HCT116 (cell line): ENCODE results near the gene BMPER. TPM values are rescaled to one million over a fixed set of nuclear protein-coding genes. Genes with fewer than 3 reads are reported as not detected.

ENCODE experiments used
- ATAC-seq: fragments of 200-7000 bp; cut with Tn5 transposase; 2 replicates; pipeline ENCODE4 v1.9.1; 2020; ENCODE audit warnings: mild to moderate bottlenecking, moderate library complexity
- BruUV-seq: library from RNA; stranded (reverse); fragments of 400-500 nt; replicated peaks from 2 replicates; lab custom pipeline; 2021; lab: Mats Ljungman, UMichigan
- CTCF ChIA-PET: fragments of 300-600 bp; sonication (Branson Sonifier 250); formaldehyde crosslinking; loops from one replicate; lab custom pipeline; 2021; ENCODE audit warnings: antibody characterized with exemption; lab: Charles Lee
- POLR2A ChIA-PET: fragments of 300-600, 350-600 bp; sonication (Branson Sonifier 250); formaldehyde crosslinking; loops from one replicate; lab custom pipeline; 2021; ENCODE audit warnings: antibody characterized with exemption; lab: Charles Lee
- RAD21 ChIA-PET, 2 experiments: fragments of 300-600 bp; sonication (Branson Sonifier 250); formaldehyde crosslinking; loops; one replicate each; lab custom pipeline; 2023; ENCODE audit warnings: low total read pairs in 2 of 2; ENCODE audit not compliant: uncharacterized antibody in 2 of 2, unreplicated experiment in 2 of 2, low non-redundant PET in 1 of 2; lab: Charles Lee
- DNase-seq: peaks from one replicate; pipeline ENCODE4 v3.0.0-alpha.2; 2010; ENCODE audit warnings: low read depth, low spot score
- H2AFZ ChIP-seq: fragments of 200-600 bp; shearing (Covaris generic), sonication (generic); 2 replicates; pipeline ENCODE4 v1.6.1; 2017; ENCODE audit warnings: low read depth, mixed run types, mixed read lengths, antibody characterized with exemption, low read length; ENCODE audit not compliant: poor library complexity, severe bottlenecking
- H3K27ac ChIP-seq: 2 replicates; pipeline ENCODE4 v1.5.1; 2012; ENCODE audit warnings: low read depth, low read length
- H3K27me3 ChIP-seq: fragments of 200-600 bp; sonication (generic); 2 replicates; pipeline ENCODE4 v1.6.1; 2016; ENCODE audit warnings: mixed run types, low read length, mixed read lengths; ENCODE audit not compliant: insufficient read depth
- H3K36me3 ChIP-seq, 2 experiments: fragments of 200-500 bp in 1 of 2; fragments of 200-600 bp in 1 of 2; sonication (Bioruptor generic) in 1 of 2; sonication (generic) in 1 of 2; 2 replicates each; pipeline versions ENCODE4 v1.5.1 to v1.6.1; 2014 to 2016; ENCODE audit warnings: low read length in 2 of 2, inconsistent platforms in 1 of 2, mixed read lengths in 1 of 2, mixed run types in 1 of 2; ENCODE audit not compliant: insufficient read depth in 2 of 2, control insufficient read depth in 1 of 2
- H3K4me1 ChIP-seq, 2 experiments: fragments of 200-600 bp in 1 of 2; sonication (generic) in 1 of 2; 2 replicates each; pipeline versions ENCODE4 v1.5.1 to v1.6.1; 2012 to 2017; ENCODE audit warnings: low read length in 2 of 2, inconsistent platforms in 1 of 2, mild to moderate bottlenecking in 1 of 2, mixed read lengths in 1 of 2, mixed run types in 1 of 2, moderate library complexity in 1 of 2; ENCODE audit not compliant: insufficient read depth in 2 of 2, control insufficient read depth in 1 of 2
- H3K4me2 ChIP-seq: fragments of 200-600 bp; sonication (generic); 2 replicates; pipeline ENCODE4 v1.6.1; 2017; ENCODE audit warnings: mixed run types, low read length, mixed read lengths
- H3K4me3 ChIP-seq, 2 experiments: fragments of 200-600 bp in 1 of 2; sonication (generic) in 1 of 2; replicated peaks in 1 of 2; 2 replicates each; pipeline ENCODE4 v1.5.1; 2011 to 2016; ENCODE audit warnings: low read length in 2 of 2, control low read depth in 1 of 2, low read depth in 1 of 2, mild to moderate bottlenecking in 1 of 2, mixed read lengths in 1 of 2, mixed run types in 1 of 2
- H3K79me2 ChIP-seq: fragments of 200-600 bp; sonication (generic); 2 replicates; pipeline ENCODE4 v1.6.1; 2017; ENCODE audit warnings: mild to moderate bottlenecking, mixed run types, low read length, moderate library complexity, mixed read lengths; ENCODE audit not compliant: insufficient read depth
- H3K9ac ChIP-seq: fragments of 200-600 bp; sonication (generic); 2 replicates; pipeline ENCODE4 v1.6.1; 2016; ENCODE audit warnings: low read length, mixed read lengths
- H3K9me2 ChIP-seq: fragments of 200-600 bp; sonication (generic), shearing (Covaris generic); 2 replicates; pipeline ENCODE4 v1.6.1; 2017; ENCODE audit warnings: mixed run types, mild to moderate bottlenecking, moderate library complexity; ENCODE audit not compliant: insufficient read depth
- H3K9me3 ChIP-seq, 2 experiments: fragments of 200-500 bp in 1 of 2; fragments of 200-600 bp in 1 of 2; sonication (Bioruptor generic) in 1 of 2; sonication (generic) in 1 of 2; 2 replicates each; pipeline ENCODE4 v1.6.1; 2014 to 2017; ENCODE audit warnings: low read length in 2 of 2, mixed read lengths in 2 of 2, inconsistent platforms in 1 of 2, low read depth in 1 of 2, mild to moderate bottlenecking in 1 of 2, mixed run types in 1 of 2, moderate library complexity in 1 of 2; ENCODE audit not compliant: control insufficient read depth in 1 of 2, insufficient read depth in 1 of 2
- H4K20me1 ChIP-seq: fragments of 200-600 bp; sonication (generic), shearing (Covaris generic); 2 replicates; pipeline ENCODE4 v1.6.1; 2017; ENCODE audit warnings: mixed run types, mild to moderate bottlenecking, moderate library complexity; ENCODE audit not compliant: insufficient read depth
- ATF3 ChIP-seq: IDR thresholded peaks from 2 replicates; pipeline ENCODE4 v1.6.1; 2012
- CEBPB ChIP-seq: IDR thresholded peaks from 2 replicates; pipeline ENCODE4 v1.6.1; 2012; ENCODE audit warnings: low read depth
- EGR1 ChIP-seq: IDR thresholded peaks from 2 replicates; pipeline ENCODE4 v1.6.1; 2012; ENCODE audit warnings: low read depth
- ELF1 ChIP-seq: IDR thresholded peaks from 2 replicates; pipeline ENCODE4 v1.6.1; 2012; ENCODE audit warnings: low read depth, borderline replicate concordance
- EZH2phosphoT487 ChIP-seq: fragments of 200-600 bp; IDR thresholded peaks from 2 replicates; pipeline ENCODE4 v1.6.1; 2018; ENCODE audit warnings: antibody characterized with exemption, borderline replicate concordance
- FOSL1 ChIP-seq: IDR thresholded peaks from 2 replicates; pipeline ENCODE4 v1.6.1; 2012; ENCODE audit warnings: low read depth
- JUND ChIP-seq: IDR thresholded peaks from 2 replicates; pipeline ENCODE4 v1.6.1; 2012
- MAX ChIP-seq: IDR thresholded peaks from 2 replicates; pipeline ENCODE4 v1.6.1; 2012
- POLR2AphosphoS5 ChIP-seq: IDR thresholded peaks from 2 replicates; pipeline ENCODE4 v1.6.1; 2011; ENCODE audit warnings: mild to moderate bottlenecking, low read depth, low read length, moderate library complexity
- RAD21 ChIP-seq: IDR thresholded peaks from 2 replicates; pipeline ENCODE4 v1.6.1; 2012; ENCODE audit warnings: low read depth, mild to moderate bottlenecking
- REST ChIP-seq: IDR thresholded peaks from 2 replicates; pipeline ENCODE4 v1.6.1; 2012; ENCODE audit warnings: low read depth
- SIN3A ChIP-seq: IDR thresholded peaks from 2 replicates; pipeline ENCODE4 v1.6.1; 2012; ENCODE audit warnings: low read depth
- SP1 ChIP-seq: IDR thresholded peaks from 2 replicates; pipeline ENCODE4 v1.6.1; 2012; ENCODE audit warnings: low read depth
- SRF ChIP-seq: IDR thresholded peaks from 2 replicates; pipeline ENCODE4 v1.6.1; 2012; ENCODE audit warnings: low read depth
- TCF7L2 ChIP-seq: IDR thresholded peaks from 2 replicates; pipeline ENCODE4 v1.7.0; 2011; ENCODE audit warnings: borderline replicate concordance, inconsistent platforms; ENCODE audit not compliant: insufficient read depth, insufficient read length; ENCODE audit errors: extremely low read depth
- YY1 ChIP-seq: IDR thresholded peaks from 2 replicates; pipeline ENCODE4 v1.6.1; 2011; ENCODE audit warnings: low read length, low read depth, moderate library complexity, mild to moderate bottlenecking; ENCODE audit not compliant: insufficient replicate concordance; ENCODE audit errors: extremely low read depth
- ZBTB33 ChIP-seq: IDR thresholded peaks from 2 replicates; pipeline ENCODE4 v1.6.1; 2011; ENCODE audit warnings: mild to moderate bottlenecking, low read length, moderate library complexity; ENCODE audit not compliant: insufficient replicate concordance; ENCODE audit errors: extremely low read depth
- ZFX ChIP-seq: fragments of 450-650 bp; IDR thresholded peaks from 2 replicates; pipeline ENCODE4 v1.6.1; 2017
- ZNF274 ChIP-seq: fragments of 200-500 bp; sonication (Bioruptor generic); IDR thresholded peaks from 2 replicates; pipeline ENCODE4 v1.6.1; 2014; ENCODE audit warnings: mild to moderate bottlenecking, low read depth, low read length, inconsistent platforms
- intact Hi-C: fragments of 100-400 bp; cut with micrococcal nuclease; formaldehyde crosslinking; loops from 2 replicates; pipeline ENCODE4 v1.10.0; 2022
- total RNA-seq: library from RNA; stranded (reverse); gene quantifications from one replicate; pipeline ENCODE4 v1.2.1, GENCODE V29; 2021; ENCODE audit not compliant: unreplicated experiment

Gene BMPER
- total RNA-seq, 1 experiment from 2014 or later: not detected

- H4K20me1 ChIP-seq: no peaks in the 10 kb centered on the region
- H3K36me3 ChIP-seq: no peaks in the 10 kb centered on the region
- H3K9me2 ChIP-seq: no peaks in the 10 kb centered on the region
- no peak overlapping the region for H3K27ac ChIP-seq
- H3K4me3 ChIP-seq: no peak overlapping the region
- intact Hi-C loops: no loop called here
- no peak overlapping the region for H3K4me2 ChIP-seq
- H3K9ac ChIP-seq: no peak overlapping the region
- DNase-seq: no peak
- no TSS peak for BruUV-seq
- CTCF ChIA-PET: interaction anchor here (1.7 kb wide), 1 partner anchor 28 kb away, joined by 4 read pairs; no protein-coding TSS in a partner anchor
- RAD21 ChIA-PET: no interaction called here
- H2AFZ ChIP-seq: no peak overlapping the region
- TF ChIP-seq SP1 (no peak), TCF7L2 (no peak), CEBPB (no peak), YY1 (no peak), ZBTB33 (no peak), REST (no peak), ZFX (no peak), SRF (no peak), SIN3A (no peak), JUND (no peak), FOSL1 (no peak), MAX (no peak), ATF3 (no peak), EZH2phosphoT487 (no peak), ZNF274 (no peak), EGR1 (no peak), RAD21 (no peak), POLR2AphosphoS5 (no peak), ELF1 (no peak)
- no peaks in the 10 kb centered on the region for H3K27me3 ChIP-seq
- POLR2A ChIA-PET: no interaction called here
- ATAC-seq: no peak
- no peaks in the 10 kb centered on the region for H3K9me3 ChIP-seq
- H3K79me2 ChIP-seq: no peaks in the 10 kb centered on the region
- no peaks in the 10 kb centered on the region for H3K4me1 ChIP-seq
Measured at GRCh38 chr7:34060196-34060947, 155.0 kb downstream of the BMPER start.
